HG03575 (cell line): ENCODE data around the gene MRPL9.

Source experiments
- ATAC-seq: cut with Tn5 transposase; IDR thresholded peaks from one replicate; pipeline ENCODE4 v1.9.1; 2021; ENCODE audit not compliant: unreplicated experiment, insufficient number of reproducible peaks, low FRiP score; ENCODE audit errors: extremely low read depth

Gene MRPL9

DNA sequence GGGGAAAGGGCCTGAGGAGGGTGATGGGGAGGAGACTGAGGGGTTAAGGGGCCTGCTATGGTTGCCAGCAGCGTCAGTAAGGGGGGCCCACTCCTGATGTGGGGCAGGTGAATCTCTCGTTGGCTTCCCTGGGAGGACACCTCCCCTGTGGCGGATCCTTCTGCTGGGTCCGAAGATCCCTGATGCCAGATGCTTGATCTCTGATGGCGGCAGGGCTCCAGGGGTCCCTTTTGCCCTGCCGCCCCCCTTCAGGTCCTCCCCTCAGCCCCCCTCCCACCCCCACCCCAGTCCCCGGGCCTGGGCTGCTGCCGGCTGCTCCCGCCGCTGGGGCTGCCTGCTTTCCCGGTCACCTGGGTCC lies 46.9 kb downstream of the MRPL9 start:
- no peak for ATAC-seq

DNA sequence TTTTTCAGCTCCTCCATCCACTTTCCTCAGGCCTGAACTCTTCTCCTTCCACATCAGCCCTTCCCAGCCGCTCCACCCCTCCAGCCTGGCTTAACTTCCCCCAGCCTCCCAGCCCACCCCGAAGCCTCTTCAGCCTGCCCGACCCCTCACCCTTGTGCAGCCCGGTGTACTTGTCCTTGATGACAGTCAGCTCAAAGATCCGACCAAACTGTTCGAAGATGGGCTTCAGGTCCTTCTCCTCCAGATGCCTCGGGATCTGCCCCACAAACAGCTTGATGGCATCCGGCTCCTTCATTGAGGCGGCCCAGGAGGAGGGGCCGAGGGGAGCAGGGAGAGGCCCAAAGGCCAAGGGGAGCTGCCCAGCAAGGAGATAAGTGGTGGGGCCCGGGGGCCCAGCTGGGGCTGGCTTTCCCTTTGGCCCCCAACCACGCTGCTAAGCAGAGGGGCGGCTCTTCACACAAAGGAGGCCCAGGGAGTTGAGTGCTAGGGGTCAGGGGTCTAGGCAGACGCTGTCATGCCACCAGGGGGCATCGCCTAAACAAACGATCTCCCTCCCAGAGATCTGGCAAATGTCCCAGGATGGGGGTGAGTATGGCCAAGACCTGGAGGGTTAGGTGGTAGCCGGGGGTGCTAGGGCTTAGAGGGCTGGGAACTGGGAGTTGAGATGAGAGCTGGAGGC lies 47.4 kb downstream of the MRPL9 start:
- ATAC-seq = no peak

DNA sequence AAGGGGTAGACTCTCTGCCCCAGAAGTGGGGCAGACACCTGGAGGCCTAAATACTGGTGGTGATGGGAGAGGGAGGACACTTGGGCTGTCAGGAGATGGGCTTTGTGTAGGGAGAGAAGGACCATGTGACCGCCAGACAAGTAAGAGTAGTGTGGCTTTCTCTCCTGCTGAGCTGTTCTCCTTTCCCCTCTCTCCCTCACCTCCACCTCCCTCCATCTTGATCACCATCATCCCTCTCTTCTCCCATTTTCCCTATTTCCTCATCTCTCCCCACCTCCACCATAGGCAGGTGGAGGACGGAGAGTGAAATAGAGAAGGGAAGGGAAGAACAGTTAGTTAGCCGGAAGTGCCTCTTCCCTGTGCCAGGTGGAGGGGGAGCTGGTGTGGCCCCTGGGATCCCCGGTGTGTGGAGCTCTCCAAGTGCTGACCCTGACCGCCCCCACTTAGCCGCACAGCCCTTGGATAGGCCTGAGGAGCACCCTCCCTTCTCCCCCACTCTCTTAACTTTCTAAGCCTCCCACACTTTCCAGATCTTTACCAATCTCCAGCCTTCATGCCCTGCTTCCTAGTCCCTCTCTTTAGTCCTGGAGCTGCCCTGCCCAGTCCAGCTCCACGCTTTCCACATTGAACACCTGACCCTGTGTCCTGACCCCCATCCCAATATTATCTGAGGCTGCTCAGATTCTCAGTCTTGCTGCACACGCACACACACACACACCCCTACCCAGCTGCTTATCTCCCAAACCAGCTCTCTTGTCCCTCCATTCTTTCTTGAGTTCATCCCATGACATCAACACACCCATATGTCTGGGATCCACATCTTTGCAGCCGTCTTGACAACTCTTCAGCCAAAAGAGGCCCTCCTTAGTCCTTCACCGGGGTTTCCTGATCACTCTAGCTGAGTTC lies 48.2 kb downstream of the MRPL9 start:
- ATAC-seq = no peak

DNA sequence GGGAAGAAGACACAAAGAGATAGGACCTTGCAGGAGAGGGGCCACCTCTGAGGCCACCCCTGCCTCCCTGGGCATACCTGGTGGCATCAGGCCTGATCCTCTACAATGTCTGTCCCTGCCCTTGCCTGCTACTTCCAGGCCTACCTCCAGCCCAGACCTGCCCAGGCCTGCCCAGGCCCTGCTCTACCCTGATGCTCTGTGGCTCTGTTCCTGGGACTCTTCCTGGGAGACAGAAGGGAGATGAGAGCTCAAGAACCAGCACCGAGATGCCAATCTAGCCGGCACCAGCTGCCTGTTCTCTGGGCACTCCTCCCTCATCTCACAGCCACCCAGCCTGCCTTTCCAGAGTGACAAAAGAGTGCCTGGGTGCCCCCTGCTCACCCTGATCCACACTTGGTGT lies 49.4 kb downstream of the MRPL9 start:
- ATAC-seq = no peak

DNA sequence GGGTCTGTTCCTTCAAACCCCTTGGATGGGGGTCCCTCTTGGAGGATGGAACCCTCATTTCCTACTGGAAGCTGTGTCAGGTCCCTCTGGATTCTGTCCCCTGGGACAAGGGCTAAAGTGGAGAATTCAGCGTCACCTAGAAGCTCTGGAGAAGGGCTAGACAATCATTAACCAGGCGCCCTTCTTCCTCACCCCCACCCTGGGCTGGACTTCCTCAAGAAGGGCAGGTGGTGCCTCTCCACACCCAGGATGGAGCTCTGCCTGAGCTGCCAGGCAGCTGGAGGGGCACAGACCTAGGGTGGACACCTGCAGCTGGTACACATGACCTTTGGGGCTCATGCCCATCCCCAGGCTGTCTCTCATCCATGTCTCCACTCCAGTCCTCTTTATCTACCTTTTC lies 50.3 kb downstream of the MRPL9 start:
- no peak for ATAC-seq

DNA sequence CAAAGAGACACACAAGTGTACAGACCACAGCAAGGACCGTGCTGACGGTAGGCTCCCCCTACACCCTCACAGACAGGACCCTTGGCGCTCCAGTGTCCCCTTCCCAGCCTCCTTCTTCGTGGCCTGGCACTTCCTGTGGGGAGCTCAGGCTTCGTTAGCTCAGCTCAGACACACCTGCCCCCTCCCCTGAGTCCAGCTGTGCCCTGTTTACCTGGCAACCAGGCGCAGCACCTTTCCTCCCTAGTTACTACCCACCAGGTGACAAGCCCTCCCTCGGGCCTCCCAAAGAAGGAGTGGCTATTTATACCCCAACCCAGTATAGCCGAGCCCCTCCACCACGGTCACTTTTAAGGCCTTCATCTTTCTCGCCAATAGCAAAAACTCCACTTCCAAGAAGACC lies 51.3 kb downstream of the MRPL9 start:
- no peak for ATAC-seq

DNA sequence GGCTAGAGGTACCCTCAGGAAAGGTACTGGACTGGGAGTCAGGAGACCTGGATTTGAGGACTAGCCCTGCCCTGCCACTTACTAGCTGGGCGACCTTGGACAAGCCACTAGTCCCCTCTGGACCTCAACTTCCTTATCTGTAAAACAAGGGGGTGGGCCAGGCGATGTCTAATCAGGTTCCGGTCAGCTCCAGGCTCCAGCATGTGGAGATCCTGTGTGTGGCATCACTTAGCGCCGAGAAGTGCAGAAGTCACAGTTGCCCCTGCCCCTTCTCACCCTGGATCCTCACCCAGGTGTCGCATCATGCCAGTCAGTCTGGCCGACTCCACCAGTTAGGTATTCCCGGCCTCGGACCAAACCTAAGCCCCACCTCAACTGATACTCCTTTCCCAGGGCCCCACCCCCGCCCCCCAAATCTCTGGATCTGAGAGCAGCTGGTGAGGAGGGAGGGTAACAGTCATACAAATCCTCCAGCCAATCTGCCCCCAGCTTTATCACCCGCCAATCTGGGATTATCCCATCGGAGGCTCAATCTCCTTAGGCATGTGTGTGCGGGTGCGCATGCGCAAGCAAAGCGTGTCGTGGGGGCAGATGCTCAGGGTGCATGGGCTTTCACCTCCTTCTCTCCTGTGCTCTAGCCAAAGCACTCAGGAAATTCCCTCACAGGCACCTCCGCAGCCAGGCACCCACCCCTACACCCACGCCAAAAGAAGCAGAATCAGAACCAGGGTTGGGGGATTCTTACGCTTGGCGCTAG lies 52.1 kb downstream of the MRPL9 start:
- no peak for ATAC-seq

DNA sequence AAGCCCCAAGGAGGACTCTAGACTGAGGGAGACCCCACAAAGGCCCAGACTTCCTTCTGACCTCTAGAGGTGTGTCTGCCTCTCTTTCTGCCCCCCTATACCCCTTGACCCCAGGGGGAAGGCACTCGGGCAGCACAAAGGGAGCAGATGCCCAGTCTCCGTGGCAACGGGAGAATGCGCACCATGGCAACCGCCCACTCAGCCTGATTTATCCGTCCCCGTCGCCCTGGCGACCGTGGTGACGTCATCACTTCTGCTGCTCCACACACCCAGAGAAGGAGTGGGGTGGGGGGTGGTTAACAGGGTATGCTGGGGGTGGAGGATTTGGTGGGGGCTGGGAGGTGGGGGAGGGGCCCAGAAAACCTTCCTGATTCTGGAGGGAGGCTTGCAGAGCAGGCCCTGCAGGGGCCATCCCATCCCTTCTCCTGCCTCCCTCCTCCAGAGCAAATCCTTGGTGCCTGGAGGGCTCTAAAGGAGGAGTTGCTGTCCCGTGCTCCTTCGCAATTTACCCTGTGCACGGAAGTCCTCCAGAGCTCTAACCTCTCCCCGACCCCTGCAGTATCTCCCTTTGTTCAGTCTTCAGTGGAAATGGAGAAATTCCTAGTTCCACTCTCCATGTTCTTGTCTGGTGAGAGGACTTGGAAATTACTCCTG lies 53.0 kb downstream of the MRPL9 start:
- no peak for ATAC-seq
